ENCODE results near the gene PLA2G7. TPM values are rescaled to one million over a fixed set of nuclear protein-coding genes. Genes with fewer than 3 reads are reported as not detected.

PLA2G7 gene
- total RNA-seq, 1 donor from 2014 or later, result 8.1 TPM

DNA sequence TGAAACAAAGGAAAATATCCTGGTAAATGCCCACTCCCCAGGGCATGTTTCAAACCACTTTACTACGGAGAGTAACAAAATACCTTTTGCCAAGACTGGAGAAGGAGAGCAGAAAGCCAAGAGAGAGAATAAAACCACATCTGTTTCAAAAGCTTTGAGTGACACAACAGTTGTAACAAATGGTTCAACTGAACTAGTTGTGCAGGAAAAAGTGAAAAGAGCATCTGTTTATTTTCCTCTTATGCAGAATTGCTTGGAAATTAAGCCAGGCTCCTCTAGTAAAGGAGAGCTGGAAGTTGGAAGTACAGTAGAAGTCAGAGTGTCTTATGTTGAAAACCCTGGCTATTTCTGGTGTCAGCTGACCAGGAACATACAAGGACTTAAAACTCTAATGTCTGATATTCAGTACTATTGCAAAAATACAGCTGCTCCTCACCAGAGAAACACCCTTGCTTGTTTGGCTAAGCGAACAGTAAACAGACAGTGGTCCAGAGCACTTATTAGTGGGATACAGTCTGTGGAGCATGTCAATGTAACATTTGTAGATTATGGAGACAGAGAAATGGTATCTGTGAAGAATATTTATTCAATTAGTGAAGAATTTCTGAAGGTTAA, 44.9 kb downstream of the PLA2G7 start:
- no peak for DNase-seq (ENCODE audit: low spot score)

DNA sequence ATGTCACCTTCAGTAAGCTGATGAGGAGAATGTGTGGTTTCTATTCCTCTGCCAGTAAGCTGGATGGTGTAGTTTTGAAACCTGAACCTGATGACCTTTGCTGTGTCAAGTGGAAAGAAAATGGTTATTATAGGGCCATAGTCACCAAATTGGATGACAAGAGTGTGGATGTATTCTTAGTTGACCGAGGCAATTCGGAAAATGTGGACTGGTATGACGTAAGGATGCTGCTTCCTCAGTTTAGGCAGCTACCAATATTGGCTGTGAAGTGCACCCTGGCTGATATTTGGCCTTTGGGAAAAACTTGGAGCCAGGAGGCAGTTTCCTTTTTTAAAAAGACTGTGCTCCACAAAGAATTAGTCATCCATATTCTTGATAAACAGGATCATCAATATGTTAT, 45.5 kb downstream of the PLA2G7 start:
- DNase-seq (ENCODE audit: low spot score), result no peak

DNA sequence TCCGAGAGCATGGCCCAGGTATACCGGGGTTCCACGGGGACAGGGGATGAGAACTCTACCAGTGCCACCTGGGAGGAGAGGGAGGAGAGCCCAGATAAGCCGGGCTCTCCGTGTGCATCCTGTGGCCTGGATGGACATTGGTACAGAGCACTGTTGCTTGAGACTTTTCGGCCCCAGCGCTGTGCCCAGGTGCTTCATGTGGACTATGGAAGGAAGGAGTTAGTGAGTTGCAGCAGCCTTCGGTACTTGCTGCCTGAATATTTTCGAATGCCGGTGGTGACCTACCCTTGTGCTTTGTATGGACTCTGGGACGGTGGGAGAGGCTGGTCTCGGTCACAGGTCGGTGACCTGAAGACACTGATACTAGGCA, 46.2 kb downstream of the PLA2G7 start:
- DNase-seq (ENCODE audit: low spot score), result no peak

DNA sequence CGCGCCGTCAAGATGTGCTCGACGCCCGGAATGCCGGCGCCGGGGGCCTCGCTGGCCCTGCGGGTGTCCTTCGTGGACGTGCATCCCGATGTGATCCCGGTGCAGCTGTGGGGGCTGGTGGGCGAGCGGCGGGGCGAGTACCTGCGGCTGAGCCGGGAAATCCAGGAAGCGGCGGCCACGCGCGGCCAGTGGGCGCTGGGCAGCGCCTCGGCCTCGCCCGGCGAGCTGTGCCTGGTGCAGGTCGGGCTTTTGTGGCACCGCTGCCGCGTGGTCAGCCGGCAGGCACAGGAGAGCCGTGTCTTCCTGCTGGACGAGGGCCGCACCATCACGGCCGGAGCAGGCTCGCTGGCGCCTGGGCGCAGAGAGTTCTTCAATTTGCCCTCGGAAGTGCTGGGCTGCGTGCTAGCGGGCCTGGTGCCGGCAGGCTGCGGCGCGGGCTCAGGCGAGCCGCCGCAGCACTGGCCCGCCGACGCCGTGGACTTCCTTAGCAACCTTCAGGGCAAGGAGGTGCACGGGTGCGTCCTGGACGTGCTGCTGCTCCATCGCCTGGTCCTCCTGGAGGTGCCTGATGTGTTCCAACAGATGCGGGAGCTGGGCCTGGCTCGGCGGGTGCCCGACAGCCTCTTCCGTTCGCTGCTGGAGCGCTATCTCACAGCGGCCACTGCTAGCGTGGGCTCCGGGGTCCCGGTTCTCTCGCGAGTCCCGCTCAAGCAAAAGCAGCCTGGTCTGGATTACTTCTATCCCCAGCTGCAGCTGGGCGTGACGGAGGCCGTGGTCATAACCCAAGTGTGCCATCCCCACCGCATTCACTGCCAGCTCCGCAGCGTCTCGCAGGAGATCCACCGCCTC, 46.8 kb downstream of the PLA2G7 start:
- no peak for DNase-seq (ENCODE audit: low spot score)

DNA sequence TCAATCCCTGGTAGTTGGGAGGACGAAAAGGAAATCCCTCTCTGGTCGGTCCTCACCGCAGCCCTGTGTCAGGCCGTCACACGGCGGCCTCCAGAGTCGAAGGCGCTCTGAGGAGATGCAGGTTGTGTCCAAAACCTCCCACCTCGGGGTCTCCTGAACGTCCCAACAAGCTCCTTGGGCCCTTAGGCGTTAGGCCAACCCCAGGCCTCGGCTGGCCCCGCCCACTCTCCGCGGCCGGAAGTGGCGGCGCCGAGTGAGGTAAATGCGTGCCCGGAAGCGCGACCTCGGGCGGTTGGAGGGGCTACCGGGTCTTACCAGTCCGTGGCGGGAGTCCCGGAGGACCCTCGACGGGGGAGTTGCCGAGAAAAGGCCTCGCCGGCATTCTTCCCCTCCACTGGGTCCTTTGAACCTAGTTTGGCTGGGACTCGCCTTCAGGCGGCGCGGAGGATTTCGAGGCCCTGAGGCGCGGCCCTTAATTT, 47.5 kb downstream of the PLA2G7 start, which contains the start of gene TDRD6:
TSS of gene TDRD6 (plus strand) at position 267 of the 479 bp plus-strand sequence. CDS start 244 bp downstream, outside the sequence.
- DNase-seq (ENCODE audit: low spot score), result no peak

DNA sequence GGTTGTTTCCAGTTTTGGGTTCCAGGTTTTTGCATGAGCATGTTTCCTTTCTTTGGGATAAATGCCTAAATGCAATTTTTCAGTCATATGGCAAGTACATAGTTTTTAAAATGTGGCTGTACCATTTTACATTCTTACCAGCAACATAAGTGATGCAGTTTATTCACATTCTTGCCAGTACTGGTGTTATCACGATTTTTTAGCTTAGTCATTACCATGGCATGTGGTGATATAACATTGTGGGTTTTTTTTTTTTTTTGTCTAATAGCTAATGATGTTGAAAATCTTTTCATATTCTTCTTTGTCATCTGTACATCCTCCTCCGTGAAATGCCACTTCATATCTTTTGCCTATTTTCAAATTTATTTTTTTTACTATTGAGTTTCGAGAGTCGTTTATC, 50.4 kb downstream of the PLA2G7 start:
- no peak for DNase-seq (ENCODE audit: low spot score)

DNA sequence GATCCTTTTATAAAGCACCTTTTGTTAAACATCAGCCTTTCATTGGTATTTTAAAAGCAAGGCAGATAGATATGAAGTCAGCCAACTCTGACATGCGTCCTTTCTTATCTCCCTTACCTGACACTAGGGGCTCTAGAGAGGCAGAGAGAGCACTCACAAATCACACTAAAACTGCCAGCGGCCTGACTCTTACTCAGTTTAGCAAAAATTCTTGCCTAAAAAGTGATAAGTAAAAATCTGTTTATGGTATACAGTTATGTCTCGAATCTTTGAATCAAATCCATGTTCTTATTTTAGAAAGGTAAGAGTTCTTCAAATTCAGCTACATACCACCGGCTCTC, 57.9 kb downstream of the PLA2G7 start:
- no peak for DNase-seq (ENCODE audit: low spot score)

DNA sequence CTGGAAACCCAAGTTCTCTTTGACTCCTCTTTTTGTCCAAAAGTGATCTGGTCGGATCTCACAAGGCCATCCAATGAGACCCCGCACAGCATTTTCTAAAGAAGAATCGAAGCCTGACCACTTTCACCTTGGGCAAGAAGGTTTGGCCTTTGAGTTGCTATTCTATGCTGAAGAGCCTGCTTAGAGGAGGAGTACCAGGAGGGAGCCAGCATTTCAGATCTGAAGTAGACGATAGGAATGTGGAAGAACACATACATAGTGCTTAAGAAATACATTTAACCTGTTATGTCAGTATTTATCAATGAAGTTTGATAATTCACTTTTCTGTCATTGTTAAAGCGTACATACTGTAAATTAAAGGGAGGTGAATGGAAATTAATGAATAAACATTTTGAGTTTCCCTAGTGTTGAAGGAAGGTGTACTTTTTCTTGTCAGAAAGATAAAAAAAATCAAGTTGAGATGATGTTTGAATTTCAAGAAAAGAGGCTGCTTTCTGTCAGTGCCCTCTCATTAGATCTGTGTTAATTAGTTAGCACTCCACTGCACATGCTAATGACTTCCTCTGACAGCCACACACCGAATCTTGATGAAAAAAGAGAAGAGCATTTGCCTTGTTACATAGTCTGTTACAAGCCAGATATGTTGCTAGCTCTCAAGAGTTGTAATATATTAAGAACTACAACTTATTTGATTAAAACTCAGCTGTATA, 58.4 kb downstream of the PLA2G7 start:
- DNase-seq (ENCODE audit: low spot score), result no peak

DNA sequence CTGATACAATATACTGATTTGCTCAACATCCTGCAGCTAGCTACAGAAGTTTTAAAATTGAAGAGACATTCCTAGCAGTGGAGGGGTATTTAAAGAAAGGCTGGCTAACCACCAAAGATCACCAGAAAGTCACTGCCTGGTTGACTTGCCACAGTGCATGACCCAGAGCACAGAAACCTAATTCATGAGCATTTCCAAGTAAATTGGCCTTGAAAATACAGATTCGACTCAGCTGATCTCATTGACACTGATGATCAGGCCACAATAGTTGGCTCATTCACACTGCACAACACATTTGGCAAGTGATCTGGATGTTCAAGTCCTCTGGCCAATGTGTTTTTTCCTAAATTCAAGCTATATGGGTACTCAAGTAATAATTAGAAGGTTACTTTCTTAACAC, 60.8 kb downstream of the PLA2G7 start:
- no peak for DNase-seq (ENCODE audit: low spot score)

DNA sequence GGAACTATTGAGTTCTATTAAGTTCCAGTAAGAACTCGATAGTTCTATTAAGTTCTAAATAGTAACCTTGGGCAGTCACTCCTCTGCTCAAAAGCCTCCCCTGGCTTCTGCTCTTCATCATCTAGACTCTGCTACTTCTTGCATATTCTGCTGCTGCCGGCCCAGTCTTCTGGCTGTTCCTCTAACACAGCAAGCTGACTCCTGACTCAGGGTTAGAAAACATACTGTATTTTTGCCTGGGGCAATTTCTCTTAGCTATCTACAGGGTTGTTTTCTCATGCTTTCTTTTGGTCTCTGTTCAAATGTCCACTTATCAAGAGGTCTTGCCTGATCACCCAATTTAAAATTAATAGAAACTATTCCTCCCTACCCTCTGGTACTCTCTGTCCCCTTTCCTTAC, 67.8 kb downstream of the PLA2G7 start:
- DNase-seq (ENCODE audit: low spot score), result no peak

DNA sequence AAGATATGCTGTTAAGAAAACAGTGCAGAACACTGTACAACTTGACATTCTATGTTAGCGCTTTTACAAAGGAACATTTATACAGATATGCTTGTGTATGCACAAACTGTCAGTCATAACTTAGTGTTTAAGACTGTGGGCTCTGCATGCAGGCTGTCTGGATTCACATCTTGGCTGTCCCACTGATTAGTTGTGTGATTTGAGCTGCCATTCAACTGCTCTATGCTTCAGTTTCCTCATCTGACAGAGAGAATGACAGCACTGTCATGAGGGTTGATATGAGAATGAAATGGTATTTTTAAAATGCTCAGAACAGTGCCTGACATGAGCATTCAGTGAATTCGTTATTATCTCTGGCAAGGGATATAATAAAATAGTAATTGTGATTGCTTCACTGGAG, 73.7 kb downstream of the PLA2G7 start:
- DNase-seq (ENCODE audit: low spot score), result no peak

DNA sequence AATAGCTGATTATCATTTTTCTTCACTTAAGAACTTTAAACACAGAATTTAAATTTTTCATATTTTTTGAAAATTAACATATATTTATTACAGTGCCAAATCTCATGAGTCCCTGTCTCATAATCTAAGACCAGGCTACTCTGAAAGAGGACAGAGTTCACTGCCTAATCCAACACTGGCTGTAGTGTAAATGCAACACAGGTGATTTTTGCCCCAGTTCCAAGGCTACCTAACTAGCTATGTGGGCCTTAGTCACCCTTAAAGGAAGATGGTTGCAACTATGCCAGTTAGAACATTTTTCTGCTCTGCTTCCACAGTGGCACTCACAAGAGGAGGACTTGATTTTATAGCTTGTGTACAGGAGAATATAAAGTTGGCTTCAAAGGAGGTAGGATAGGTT, 77.5 kb downstream of the PLA2G7 start:
- DNase-seq (ENCODE audit: low spot score), result no peak

DNA sequence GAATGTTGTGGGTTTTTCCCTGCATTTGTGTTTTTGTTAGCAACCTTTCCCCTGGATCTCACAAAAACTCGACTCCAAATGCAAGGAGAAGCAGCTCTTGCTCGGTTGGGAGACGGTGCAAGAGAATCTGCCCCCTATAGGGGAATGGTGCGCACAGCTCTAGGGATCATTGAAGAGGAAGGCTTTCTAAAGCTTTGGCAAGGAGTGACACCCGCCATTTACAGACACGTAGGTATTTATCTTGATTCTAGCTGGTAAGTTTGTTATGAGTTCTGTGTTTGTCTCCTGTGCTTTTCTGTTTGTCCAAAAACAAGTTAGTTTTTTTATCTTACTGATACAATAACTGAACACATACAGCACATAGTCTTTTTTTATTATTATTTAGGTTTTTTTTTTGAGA, 79.4 kb downstream of the PLA2G7 start:
- DNase-seq (ENCODE audit: low spot score), result no peak

Other genes with a start within 250 kb of the PLA2G7 start
- 6.7 TPM for gene RCAN2, start 243.9 kb downstream of the PLA2G7 start, total RNA-seq
- 1.1 TPM for gene CYP39A1, start 82.6 kb downstream of the PLA2G7 start, total RNA-seq
- 12.9 TPM for gene SLC25A27, start 82.4 kb downstream of the PLA2G7 start, total RNA-seq
- gene TDRD6, start 47.5 kb downstream of the PLA2G7 start, total RNA-seq, result 0.58 TPM
- gene ANKRD66, start 11.6 kb upstream of the PLA2G7 start, total RNA-seq, result not detected
- 0.35 TPM for gene MEP1A, start 58.0 kb upstream of the PLA2G7 start, total RNA-seq
- gene ADGRF5, start 186.6 kb upstream of the PLA2G7 start, total RNA-seq, result 71.1 TPM